Cardiac fibroblast (primary cell): ENCODE results near the gene CDAN1.
A peak's percentile ranks its signal among the peaks of the same experiment; 100 is the strongest.

Experiments
- DNase-seq, 2 donors: peaks; one replicate each; pipeline versions ENCODE4 v3.0.0 to v3.0.0-alpha.2; 2010; ENCODE audit warnings: low read depth in 2 of 2
- H3K4me3 ChIP-seq, 2 donors: replicated peaks in 1 of 2; 1 replicate in 1 of 2; 2 replicates in 1 of 2; pipeline ENCODE4 v1.5.1; 2011; ENCODE audit warnings: low read depth in 2 of 2, low read length in 2 of 2, mild to moderate bottlenecking in 2 of 2, moderate library complexity in 1 of 2
- TF ChIP-seq, protein P1 (sequence below): IDR thresholded peaks from one replicate; pipeline ENCODE4 v1.5.1; 2011; ENCODE audit warnings: low read depth, mild to moderate bottlenecking, low read length, inconsistent platforms

CDAN1 gene

DNA sequence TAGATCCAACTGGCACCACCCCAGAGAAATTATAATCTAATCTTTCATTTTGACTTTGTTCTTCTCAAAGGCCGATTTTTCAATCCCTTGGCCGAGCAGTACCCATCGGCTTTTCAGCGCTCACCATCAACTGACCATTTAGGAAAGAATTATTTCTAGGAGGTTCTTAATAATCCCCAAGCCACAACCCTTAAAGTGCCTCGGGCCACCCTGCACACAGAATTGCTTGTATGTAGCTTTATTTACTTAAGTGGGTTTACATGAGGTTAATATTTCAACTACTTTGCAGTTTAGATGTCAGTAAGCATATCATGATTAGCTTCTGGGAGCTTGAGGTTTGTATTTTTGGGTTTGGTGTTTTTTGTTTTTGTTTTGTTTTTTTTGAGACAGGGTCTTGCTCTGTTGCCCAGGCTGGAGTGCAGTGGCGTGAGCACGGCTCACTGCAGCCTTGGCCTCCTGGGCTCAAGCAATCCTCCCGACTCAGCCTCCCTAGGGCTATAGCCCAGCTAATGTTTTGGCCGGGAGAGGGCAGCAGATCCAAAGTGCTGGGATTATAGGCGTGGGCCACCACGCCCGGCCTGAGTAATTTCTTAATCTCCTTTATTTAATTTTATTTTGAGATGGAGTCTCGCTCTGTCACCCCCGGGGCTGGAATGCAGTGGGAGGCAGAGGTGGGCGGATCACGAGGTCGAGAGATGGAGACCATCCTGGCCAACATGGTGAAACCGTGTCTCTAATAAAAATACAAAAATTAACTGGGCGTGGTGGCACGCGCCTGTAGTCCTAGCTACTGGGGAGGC is 801 bp upstream of the CDAN1 start:
- DNase-seq: peak; percentile 12 to 39
- TF ChIP-seq, protein P1, sequence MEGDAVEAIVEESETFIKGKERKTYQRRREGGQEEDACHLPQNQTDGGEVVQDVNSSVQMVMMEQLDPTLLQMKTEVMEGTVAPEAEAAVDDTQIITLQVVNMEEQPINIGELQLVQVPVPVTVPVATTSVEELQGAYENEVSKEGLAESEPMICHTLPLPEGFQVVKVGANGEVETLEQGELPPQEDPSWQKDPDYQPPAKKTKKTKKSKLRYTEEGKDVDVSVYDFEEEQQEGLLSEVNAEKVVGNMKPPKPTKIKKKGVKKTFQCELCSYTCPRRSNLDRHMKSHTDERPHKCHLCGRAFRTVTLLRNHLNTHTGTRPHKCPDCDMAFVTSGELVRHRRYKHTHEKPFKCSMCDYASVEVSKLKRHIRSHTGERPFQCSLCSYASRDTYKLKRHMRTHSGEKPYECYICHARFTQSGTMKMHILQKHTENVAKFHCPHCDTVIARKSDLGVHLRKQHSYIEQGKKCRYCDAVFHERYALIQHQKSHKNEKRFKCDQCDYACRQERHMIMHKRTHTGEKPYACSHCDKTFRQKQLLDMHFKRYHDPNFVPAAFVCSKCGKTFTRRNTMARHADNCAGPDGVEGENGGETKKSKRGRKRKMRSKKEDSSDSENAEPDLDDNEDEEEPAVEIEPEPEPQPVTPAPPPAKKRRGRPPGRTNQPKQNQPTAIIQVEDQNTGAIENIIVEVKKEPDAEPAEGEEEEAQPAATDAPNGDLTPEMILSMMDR: peak; percentile 11

DNA sequence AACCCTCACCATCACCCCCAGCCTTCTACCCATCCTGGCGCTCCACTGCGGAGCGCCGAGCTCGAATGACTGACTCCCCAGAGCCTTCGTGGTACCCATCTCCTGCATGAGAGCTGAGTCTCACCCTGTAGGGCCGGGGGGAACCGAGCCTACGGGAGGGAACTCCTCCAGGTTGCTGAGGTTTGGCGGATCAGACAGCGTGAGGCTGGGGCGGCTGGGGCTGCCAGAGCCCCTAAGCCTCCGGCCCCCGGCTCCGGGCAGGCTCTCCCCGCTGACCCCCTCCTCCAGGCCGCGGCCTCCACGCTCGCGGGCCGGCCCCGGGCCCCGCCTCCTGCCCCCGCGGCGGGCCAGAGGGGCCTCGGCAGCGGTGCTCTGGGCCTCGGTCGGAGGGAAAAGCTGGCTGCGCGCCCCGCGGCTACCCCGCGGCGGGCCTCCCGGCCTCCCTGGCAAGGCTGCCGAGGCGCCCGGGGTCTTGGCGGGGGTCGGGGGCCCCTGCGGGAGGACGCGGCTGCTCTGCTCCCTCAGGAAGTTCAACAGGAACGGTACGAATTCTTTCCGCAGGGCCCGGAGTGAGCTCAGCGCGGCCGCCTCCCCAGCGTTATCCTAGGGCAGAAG is 643 bp downstream of the CDAN1 start:
- H3K4me3 ChIP-seq: peak overlapping the region; percentile 83 to 92
- TF ChIP-seq, protein P1: no peak
- peak; percentile 5 to 21 for DNase-seq

More for the DNA sequence above, 801 bp upstream of the CDAN1 start:
- H3K4me3 ChIP-seq: peak overlapping the region; percentile 41 to 92

DNA sequence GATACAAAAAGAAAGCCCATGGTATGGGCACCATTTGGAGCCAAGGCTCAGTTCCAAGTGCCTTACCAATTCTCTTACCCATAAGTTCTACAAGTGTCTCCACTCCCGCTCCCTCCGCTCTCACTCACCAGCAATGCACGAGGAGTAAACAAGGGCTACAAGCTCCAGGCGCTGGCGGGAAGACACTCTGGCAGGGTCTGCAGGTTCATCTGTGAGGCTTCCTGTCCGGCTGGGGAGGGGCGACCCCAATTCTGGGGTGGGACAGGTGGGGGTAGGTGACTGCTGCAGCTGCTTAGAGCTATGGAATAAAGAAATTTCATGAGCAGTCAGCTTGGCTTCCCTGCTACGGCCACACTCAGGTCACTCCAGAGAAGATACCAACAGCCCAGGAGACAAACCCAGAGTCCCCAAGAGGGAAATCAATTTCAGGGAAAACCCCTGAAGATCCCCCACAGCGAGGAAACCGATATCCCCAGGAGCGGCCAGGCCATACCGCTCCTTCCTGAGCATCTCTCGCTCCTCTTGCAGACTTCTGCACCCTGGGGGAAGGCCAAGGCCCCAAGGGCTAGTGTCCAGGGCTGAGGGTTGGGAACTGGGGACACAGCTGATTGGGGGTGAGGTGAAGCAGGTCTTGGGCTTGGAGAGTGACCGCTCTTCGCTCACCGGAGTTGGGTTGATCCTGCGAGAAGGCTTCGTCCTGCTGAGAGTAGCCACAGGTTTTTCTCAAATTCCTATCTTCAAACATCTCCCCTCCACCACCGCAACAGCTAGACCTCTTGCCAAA is 1.4 kb downstream of the CDAN1 start:
- peak overlapping the region; percentile 56 to 92 for H3K4me3 ChIP-seq
- TF ChIP-seq, protein P1: no peak
- DNase-seq: no peak

DNA sequence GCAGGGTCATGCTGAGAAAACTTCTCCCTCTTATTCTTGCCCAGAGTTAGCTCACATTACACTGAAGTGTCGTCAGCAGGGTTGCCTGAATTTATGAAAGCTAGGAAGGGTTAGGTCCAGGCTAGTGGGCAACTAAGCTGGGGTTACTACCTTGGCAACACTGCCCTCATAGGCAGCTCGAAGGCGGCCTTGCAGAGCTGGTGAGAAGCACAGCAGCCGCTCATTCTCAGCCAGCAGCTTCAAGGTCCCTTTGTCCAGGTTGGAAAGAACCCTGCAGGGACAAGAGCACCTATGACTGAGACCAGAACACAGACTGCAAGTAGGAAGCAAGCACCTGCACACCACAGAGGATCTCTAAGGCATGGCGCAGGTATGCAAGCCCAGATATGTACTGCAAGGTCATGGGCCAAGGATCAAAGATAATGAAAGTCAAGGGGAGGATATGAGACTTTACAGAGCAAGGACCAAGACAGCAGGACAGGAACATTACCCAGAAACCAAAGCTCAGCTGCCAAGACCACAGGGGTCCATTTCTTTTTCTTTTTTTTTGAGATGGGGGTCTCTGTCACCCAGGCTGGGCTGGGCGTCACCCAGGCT is 2.8 kb downstream of the CDAN1 start:
- TF ChIP-seq, protein P1: no peak

DNA sequence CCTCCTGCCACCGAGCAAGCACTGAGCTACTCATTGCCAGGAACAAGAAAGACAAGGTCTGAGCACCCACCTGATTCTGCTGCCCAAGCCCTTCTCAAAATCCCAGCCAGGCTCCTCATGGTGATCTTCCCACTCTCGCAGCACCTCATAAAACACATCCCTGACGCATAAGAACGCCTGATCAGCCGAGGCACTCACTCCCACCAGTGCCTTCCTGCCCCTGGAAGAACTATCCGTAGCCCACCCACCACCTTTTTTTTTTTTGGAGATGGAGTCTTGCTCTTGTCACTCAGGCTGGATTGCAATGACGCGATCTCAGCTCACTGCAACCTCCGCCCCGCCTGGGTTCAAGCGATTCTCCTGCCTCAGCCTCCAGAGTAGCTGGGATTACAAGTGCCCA is 3.9 kb downstream of the CDAN1 start:
- DNase-seq: no peak
- TF ChIP-seq, protein P1: no peak
- H3K4me3 ChIP-seq: no peak overlapping the region

More for the DNA sequence above, 2.8 kb downstream of the CDAN1 start:
- no peak for DNase-seq
- no peak overlapping the region for H3K4me3 ChIP-seq

DNA sequence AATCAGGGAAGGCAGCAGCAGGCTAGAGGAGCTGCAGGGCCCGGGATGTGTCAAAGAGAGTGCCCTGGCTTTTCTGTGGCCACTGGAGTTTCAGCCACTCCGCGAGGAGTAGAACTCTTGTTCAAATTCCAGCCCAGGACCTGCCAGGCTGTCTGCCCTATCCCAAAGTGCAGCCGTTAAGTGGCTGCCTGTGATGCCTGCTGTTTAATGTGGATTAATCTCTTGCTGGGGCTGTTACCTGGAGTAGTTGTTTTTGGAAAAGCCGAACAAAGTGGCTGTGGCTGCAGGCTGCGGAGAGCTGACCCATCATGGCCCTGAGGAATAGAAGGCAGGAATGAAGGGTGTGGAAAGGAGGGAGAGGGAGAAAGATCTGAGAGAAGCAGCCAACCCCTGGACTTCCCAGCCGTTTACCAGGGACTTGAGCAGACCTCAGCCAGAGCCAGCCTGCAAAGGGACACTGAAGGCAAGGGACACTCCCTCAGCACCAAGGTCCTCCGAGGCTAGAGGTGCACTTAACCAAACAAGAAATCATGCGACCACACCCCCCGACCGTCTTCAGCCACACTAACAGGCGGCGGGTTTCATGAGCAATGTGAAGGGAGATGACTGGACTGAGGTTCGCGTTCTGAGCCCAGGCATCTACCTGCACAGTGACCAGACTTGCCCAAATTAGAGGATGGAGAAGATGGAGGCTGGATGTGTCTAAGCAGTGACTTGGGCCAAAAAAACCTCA is 4.7 kb downstream of the CDAN1 start:
- H3K4me3 ChIP-seq: no peak overlapping the region
- DNase-seq: no peak
- TF ChIP-seq, protein P1: no peak
